NCI-H510A (cell line): ENCODE measurements around the gene COLEC11.

Experiments used
- DNase-seq: peaks from one replicate; lab custom pipeline; 2025; lab: John Stamatoyannopoulos, UW

The COLEC11 gene

DNA sequence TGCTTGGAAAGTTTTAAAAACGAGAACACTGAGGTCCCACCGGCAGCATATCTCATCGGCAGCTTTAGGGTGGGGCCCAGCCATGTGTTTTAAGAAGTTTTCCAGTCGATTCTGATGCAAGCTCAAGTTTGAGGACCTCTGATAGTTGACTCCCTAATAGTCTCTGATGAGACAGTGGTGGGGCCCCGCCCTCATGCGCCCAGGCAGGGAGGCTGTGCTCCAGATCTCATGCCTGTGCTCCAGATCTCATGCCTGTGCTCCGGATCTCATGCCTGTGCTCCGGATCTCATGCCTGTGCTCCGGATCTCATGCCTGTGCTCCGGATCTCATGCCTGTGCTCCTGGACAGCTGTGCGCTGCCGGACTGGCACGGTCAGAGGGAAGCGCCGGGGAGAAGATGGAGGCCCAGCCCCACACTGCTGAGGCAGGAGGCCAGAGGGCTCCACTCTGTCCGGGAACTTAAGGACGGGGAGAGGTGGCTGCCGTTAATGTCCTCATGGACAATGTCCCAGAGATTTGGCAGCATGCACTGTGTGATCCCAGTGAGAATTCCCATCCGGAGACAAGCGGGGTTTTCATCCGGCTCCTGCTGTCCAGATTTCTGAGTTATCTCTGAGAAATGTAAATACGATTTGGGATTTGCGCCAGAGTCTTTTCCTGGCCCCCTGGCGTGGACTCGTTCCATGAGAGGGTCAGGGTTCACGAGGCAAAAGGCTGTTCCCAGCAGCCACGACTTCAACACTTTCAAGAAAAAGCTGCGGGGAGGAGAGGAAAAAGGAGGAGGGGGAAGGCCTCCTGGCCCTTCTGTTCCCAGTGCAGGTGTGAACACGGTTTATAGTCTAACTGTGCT, 9.4 kb upstream of the COLEC11 start:
- no peak for DNase-seq

DNA sequence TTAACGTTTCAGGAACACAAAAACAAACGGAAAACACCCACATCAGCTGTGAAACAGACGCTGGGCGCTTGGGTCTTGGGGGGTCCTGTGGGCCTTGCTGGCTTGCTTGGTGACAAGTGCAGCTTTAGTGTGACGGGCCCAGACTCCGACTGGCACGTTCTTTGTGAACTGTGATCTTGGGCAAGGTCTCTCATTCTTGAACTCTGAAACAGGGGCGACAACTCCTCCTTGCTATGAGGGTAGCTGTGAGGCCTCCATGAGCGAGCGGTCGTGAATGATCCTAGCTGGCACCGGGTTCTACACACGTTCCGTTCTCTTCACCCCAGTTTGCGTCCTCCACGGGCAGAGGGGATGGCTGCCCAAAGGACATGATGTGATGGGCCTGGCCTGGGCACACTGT, 8.7 kb upstream of the COLEC11 start:
- no peak for DNase-seq

DNA sequence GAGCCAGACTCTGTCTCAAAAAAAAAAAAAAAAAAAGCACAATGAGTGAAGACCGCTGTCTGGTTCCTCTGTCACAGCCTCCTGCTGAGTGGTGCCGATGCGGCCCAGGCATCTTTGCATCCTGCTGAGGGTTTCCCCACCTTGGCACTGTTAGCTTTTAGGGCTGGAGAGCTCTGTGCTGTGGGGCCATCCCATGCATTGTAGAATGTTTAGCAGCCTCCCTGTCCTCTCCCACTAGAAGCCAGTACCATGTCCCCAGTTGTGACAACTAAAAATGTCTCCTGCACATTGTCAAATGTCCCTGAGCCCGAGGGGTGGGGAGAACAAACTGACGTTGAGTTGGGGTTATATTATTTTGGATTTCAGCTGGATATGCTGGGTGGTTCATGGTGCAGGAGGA, 7.9 kb upstream of the COLEC11 start:
- DNase-seq, result no peak

DNA sequence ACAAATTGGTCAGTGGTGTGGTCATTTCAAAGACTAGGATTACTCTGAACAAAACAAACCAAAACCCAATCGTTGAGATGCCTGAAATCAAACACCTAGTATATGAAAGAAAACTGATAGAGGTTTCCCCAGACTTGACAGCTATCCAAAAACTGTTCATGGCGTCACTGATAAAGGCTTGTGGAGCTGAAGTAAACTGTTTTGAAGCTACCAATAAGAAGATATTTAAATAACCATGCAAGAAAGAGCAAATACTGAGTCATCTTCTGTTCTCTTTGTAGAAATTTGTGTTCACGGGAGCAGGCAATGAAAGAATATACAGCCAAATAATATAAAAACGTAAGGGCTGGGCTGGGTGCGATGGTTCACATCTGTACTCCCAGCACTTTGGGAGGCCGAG, 7.5 kb upstream of the COLEC11 start:
- DNase-seq, result no peak

DNA sequence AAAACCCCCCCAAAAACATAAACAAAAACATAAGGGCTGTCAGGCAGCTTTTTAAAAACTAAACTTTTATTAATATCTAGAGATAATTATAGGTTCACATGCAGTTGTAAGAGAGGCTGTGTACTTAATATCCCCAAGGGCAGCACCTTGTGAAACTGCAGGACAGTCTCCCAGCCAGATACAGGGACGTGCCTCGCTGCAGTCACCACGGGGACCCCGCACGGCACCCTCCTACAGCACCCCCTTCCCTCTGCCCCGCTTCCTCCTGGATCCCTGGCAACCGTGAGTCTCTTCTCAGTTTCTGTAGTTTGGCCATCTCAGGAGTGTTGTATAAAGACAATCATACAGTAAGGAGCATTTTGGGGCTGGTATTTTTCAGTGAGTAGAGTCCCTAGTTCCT, 6.8 kb upstream of the COLEC11 start:
- no peak for DNase-seq

DNA sequence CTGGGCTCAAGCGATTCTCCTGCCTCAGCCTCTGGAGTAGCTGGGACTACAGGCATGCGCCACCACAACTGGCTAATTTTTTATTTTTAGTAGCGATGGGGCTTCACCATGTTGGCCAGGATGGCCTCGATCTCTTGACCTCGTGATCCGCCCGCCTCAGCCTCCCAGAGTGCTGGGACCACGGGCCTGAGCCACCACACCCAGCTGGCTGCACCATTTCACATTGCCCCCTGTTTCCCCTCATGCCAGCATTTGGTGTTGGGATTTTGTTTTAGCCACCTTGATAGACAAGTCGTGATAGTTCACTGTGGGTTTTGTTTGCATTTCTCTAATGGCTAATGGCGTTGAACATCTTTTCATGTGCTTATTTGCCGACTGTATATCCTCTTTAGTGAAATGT, 5.8 kb upstream of the COLEC11 start:
- no peak for DNase-seq

DNA sequence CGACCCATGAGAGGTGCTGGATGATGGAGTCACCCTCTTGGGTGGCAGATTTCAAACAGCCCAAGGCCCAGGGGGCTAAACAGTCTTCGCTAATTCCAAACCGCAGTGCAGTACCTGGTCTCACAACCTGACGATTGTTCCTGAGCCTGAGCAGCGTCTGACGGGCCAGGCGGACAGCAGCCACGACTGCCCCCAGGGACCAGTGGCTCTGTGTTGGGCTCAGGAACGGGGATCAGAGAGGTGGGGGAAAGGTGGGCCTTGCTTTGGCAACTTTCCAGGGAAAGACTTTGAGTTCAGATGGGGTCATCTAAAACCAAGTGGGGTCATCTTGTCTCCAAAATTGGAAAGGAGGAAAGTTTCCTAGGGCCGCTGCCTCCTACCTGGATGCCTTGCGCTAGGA, 492 bp downstream of the COLEC11 start:
- no peak for DNase-seq

DNA sequence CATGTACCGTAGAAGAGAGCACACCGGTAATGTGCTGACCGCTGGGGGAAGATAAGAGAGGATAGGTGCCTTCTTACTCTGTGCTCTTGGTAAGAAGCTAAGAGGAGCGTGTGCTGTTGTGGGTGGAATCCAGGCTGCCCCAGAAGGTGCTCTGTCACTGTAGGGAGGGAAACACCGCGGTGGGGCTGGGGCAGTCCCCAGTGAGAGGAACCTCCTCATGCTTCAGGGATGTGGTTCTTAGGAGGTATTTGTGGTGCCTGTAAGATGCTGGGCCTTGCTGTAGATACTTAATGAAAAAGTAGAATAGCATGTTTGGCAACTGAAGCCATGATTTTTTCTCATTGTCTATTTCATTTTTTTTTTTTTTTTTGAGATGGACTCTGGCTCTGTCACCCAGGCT, 1.1 kb downstream of the COLEC11 start:
- no peak for DNase-seq

DNA sequence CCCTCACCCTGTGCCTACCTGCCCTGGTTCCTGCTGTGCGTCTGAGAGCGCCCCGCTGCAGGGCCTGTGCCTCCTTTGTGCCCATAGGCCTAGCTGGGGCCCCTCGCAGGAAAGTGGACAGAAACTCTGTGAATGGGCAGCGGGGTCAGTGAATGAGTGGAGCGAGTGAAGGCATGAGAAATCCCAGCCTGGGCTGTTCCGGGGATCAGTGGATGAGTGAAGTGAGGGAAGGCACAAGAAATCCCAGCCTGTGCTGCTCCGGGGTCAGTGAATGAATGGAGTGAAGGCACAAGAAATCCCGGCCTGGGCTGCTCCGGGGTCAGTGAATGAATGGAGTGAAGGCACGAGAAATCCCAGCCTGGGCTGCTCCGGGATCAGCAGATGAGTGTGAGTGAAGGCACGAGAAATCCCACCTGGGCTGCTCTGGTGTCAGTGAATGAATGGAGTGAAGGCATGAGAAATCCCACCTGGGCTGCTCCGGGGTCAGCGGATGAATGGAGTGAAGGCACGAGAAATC, 2.0 kb downstream of the COLEC11 start:
- no peak for DNase-seq

DNA sequence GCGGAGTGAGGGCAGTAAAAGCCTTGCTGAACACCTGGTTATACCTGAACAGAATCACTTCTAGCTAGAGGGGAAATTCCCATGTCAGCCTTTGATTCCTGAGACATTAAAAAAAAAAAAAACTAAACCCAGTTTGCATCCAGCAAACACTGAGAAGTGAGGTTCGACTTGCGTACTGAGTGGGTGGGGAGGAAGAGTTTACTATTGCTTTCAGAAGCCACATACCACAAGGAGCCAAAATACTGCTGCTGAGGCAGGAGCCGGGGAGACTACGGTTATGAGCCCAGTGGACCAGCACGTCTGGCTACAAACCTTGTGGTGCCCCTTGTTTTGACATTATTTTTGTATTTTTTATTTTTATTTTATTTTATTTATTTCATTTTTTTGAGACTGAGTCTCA, 2.7 kb downstream of the COLEC11 start:
- no peak for DNase-seq

DNA sequence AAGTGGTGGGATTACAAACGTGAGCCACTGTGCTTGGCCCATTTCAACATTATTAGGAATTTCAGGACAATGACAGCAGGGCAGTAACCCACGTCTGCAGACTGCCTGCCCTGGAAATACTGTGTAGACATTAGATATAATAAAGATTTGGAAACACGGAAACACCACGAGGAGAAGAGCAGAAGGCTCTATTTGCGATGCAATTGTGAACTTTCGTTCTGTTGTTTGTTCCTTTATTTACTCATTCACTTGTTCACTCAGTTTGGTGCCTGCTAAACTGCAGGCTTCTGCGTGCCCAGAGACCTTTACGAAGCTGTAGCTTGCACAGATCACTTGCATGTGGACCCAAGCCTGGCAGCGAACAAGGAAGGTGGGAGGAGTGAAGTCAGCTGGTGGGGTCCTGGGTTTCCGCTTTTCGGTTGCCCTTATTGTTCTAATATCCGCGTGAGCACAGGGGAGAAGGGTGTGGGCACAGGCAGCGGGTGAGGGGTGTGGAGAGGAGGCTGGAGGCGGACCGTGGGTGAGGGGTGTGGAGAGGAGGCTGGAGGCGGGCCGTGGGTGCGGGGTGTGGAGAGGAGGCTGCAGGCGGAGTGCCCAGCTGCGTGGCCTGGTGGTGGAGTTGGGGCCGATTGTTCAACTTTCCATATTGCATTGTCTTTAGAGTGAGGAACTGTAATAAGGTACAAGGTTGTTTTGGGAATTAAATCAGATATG, 3.4 kb downstream of the COLEC11 start:
- no peak for DNase-seq

DNA sequence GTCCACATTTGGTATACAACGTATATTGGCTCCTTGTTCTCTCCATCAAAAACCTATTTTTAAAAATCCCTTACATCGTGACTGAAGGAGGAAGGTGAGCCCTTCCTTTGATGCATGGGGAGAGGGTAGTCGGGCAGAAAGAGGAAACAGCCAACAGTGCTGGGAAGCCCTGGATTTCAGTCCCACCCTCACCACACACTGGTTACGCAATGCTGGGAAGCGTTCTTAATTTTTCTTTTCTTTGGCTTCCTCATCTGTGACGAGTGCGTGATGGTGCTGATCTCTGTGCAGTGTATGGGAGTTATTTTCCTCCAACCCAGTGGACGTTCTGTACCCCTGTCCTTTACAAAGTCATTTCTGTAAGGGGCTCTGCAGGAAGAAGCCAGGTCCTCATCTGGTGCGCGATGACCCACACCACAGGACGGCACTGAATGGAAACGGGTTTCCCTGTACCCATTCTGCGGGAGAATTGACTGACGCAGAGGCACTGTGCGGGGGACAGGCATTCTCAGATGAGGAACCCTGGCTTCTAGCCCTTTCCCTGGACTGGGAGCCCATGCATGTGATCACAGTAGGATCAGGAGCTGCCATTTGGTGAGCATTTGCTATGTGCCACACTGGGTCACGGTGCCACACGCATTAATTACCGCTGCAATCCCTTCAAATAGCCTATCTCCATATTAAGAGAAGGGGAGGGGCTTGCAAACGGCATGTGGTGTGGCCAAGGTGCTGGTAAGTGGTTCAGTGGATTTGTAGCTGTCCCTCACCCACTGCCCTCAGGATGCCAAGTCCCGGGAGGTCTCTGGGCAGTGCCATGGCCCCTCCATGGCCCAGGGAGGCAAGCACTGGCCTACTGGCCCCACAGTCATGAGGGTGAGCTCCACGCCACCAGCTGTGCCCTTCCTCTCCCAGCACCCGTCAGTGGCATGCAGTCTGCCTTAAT, 4.3 kb downstream of the COLEC11 start:
- DNase-seq, result no peak

DNA sequence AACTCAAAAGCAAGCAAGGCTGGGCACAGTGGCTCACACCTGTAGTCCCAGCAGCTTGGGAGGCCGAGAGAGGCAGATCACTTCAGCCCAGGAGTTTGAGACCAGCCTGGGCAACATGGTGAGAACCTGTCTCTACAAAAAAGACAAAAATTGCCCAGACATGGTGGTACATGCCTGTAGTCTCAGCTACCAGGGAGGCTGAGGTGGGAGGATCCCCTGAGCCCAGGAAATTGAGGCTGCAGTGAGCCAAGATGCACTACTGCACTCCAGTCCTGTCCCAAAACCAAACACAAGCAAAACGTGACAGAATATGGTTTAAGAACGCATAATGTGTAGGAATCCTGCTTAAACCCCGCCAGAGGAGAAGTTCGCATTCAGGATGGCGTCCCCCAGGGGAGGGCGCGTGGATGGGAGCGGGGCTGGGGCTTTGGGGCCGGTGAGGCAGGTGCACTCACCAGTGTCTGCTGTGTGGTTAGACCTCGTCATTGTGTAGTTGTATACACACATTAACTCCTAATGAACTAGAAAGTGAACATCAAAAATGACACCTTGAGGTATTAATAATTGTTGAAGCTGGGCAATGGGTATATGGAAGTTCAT, 5.4 kb downstream of the COLEC11 start:
- DNase-seq, result no peak

DNA sequence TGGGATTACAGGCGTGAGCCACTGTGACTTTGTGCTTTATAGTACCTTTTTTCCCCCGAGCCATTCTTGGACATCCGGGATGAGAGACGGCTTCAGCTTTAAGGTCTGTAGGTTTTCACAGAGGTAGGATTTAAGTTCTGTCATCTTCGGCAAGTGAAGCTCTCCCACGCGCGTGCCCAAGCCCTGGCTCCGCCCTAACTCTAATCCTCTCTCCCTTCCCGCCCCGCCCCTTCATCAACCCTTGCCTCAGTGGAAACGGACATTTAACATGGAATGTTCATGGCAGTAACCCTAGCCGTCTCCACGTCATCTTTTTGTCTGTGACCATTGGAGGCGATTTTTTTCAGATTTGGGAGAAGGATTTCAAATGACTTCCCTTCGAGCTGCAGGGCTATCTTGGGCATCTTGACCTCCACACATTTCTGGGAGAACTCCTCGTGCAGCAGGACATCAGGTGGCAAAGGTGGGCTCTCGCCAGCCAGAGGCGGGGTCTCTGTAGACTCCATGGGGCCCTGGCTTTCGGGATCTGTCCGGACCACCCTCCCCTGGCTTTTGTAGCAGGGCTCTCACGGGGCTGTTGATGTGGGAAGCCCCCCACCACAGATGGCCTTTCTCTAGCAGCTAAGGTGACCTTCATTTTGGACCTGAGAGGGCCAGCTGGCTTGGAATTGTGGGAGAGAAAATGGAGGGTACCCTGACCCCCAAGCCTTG, 6.8 kb downstream of the COLEC11 start:
- no peak for DNase-seq

DNA sequence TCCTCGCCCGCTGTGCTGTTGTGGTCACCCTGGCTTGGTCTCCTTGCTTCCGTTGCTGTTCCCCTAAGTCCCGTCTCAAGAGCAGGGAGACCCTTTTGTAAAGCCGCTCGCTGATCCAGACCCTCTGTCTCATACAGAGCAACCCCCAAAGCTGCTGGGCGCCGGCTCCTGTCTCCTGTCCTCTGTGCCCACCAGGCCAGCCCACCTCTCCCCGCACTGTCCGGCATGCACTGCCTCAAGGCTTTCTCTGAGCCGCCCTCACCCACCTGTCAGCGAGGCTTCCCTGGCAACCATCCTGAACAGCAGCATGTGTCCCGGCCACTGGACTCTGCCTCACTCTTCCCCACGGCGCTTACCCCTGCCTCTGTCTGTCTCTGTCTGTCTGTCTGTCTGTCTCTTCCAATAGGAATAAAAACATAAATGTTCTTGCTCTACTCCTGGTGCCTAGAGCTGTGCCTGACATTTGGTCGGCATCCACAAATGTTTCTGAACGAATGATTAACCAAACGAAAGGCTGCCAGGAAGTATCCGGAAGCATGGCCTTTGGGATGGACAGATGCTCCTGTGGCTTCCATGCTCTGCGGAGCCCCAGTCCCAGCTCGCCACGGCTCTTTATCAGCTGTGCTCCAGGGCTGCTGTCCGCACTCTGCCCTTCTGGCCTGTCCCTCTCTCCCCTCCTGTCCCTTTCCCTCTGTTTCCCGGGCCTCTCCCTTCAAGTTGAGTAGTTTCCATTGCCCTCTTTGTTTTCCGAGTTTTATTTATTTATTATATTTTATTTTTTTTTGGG, 7.8 kb downstream of the COLEC11 start:
- DNase-seq, result no peak

DNA sequence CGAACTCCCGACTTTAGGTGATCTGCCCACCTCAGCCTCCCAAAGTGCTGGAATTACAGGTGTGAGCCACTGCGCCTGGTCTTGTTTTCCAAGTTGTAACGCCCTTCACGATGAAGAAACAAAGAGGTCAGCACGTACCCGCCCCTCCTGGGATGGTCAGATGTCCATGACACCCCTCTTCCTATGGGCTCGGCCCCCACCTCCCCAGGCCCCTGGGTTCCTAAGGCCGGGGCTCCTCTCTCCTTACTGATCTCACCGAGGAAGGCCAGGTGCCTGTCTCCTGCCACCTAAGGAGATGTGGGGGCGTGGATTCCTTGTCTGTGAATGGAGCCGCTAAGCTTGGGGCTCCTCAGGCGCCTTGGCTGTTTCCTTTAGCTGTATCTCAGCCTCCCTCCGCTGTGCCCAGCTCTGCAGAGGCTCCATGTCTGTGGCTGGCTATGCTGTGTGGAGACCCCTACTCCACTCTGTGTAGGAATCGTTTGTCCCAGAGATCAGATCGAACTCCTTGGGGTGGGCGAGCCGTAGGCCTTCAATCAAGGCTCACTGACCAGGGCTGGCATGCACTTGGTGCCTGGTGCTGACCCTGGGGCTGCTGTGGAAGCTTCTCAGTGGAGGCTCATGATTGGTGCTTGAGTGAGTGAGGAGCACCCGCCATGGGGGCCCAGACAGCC, 8.8 kb downstream of the COLEC11 start:
- DNase-seq, result no peak

DNA sequence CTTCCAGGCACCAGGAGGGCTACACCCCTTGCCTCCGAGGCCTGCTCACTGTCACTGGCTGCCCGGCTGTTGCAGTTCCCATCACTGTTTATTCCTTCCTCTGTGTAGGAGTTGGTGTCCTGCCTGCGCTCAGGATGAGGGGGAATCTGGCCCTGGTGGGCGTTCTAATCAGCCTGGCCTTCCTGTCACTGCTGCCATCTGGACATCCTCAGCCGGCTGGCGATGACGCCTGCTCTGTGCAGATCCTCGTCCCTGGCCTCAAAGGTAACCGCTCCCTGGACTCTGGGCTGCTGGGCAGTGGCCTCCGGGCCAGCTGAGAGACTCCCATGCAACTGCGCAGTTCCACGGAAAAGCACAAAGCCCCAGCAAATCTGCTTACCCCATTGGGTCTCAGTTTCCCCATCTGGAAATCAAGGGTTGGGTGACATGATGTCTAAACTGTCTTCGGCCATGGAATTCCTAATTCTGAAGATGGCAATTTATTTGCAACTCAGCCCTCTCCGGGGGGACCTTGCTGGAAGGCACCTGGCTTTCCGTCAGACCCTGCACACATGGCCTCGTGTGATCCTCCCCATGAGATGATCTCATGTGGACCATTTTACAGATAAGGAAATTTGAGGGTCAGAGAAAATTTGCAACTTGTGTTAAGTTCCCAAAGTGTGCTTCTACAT, 9.4 kb downstream of the COLEC11 start:
- no peak for DNase-seq

DNA sequence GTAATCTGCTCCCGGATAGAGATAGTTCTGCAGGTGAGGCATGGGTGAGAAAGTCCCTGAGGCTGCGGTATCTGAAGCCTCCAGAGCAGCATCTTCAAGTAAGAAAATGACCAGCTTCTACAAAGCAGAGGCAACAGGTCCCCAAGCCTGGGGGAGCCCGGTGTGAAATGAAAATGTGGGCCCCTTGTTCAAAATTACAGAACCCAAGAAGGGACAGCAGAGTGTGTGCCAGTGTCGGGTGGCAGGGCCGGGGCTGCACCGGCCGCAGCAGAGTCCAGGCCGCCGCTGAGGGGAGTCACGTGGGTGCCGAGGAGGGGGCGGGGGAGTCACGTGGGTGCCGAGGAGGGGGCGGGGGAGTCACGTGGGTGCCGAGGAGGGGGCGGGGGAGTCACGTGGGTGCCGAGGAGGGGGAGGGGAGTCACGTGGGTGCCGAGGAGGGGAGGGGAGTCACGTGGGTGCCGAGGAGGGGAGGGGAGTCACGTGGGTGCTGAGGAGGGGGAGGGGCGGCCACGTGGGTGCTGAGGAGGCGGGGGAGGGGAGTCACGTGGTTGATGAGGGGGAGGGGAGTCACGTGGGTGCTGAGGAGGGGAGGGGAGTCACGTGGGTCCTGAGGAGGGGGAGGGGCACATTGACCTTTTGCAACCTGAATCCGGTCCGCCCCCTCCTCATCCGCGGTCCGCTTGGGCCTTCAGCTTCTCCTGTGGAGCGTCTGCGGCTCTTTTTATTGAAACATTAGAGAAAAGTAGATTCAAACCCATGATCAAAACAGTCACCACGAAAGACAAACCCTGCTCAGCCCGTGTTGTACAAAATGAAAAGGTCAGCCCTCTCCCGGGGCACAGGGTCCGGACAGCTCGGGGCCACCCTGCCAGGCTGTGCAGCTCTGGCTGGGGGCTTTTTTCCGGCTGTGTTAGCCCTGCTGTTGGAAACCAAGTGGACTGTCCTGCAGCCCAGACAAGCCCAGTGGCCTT, 10.4 kb downstream of the COLEC11 start:
- peak; percentile 94 for DNase-seq
